ENCODE results near the gene GPR18.

GPR18 gene

GRCh38 chr13:99299256-99299919 lies 41.2 kb upstream of the GPR18 start:
- DNase-seq (ENCODE audit: low read depth): no peak
- 0 out of 2 replicates have a peak overlapping the region, but pooled peaks have one; percentile 36 for H3K4me3 ChIP-seq (ENCODE audit: low read depth, low read length)
- no peak for TF ChIP-seq CTCF (IDR thresholded peaks at IDR 0.05; ENCODE audit: insufficient read depth, low read depth, low read length, missing control alignments)

GRCh38 chr13:99298056-99298455 lies 39.9 kb upstream of the GPR18 start:
- no peak for TF ChIP-seq CTCF (IDR thresholded peaks at IDR 0.05; ENCODE audit: insufficient read depth, low read depth, low read length, missing control alignments)
- H3K4me3 ChIP-seq (ENCODE audit: low read depth, low read length): peak overlapping the region; percentile 36

GRCh38 chr13:99297331-99297730 lies 39.2 kb upstream of the GPR18 start:
- peak overlapping the region; percentile 36; the same call in 1 of the 2 replicates for H3K4me3 ChIP-seq (ENCODE audit: low read depth, low read length)
- no peak for TF ChIP-seq CTCF (IDR thresholded peaks at IDR 0.05; ENCODE audit: insufficient read depth, low read depth, low read length, missing control alignments)

More at GRCh38 chr13:99298056-99298455, 39.9 kb upstream of the GPR18 start:
- DNase-seq (ENCODE audit: low read depth): no peak

GRCh38 chr13:99296398-99296797 lies 38.2 kb upstream of the GPR18 start:
- no peak overlapping the region; the same call in 1 of the 2 replicates for H3K4me3 ChIP-seq (ENCODE audit: low read depth, low read length)
- no peak for TF ChIP-seq CTCF (IDR thresholded peaks at IDR 0.05; ENCODE audit: insufficient read depth, low read depth, low read length, missing control alignments)
- peak; percentile 67 for DNase-seq (ENCODE audit: low read depth)

More at GRCh38 chr13:99297331-99297730, 39.2 kb upstream of the GPR18 start:
- DNase-seq (ENCODE audit: low read depth): no peak

- H3K4me3 ChIP-seq (ENCODE audit: low read depth, low read length): no peak overlapping the region
- TF ChIP-seq CTCF (IDR thresholded peaks at IDR 0.05; ENCODE audit: insufficient read depth, low read depth, low read length, missing control alignments): no peak
- no peak for DNase-seq (ENCODE audit: low read depth)
These were observed 37.5 kb upstream of the GPR18 start for GRCh38 chr13:99295488-99296252.

GRCh38 chr13:99294958-99295357 lies 36.8 kb upstream of the GPR18 start:
- TF ChIP-seq CTCF (IDR thresholded peaks at IDR 0.05; ENCODE audit: insufficient read depth, low read depth, low read length, missing control alignments): no peak
- no peak overlapping the region for H3K4me3 ChIP-seq (ENCODE audit: low read depth, low read length)
- DNase-seq (ENCODE audit: low read depth): no peak
